Skeletal muscle tissue (tissue), 4 donors: ENCODE data around the gene SPATS2. TPM values are rescaled to one million over a fixed set of nuclear protein-coding genes. Genes with fewer than 3 reads are reported as not detected.

Experiments used
- H3K27ac ChIP-seq: one replicate; pipeline ENCODE4 v1.7.0; 2013; ENCODE audit warnings: mild to moderate bottlenecking, low read depth, low read length, inconsistent platforms
- H3K27me3 ChIP-seq, 3 donors: one replicate each; pipeline ENCODE4 v1.7.0; 2013; ENCODE audit warnings: low read length in 3 of 3; ENCODE audit not compliant: control insufficient read depth in 3 of 3, insufficient read depth in 3 of 3
- H3K36me3 ChIP-seq, 3 donors: one replicate each; pipeline ENCODE4 v1.7.0; 2013; ENCODE audit warnings: low read length in 3 of 3; ENCODE audit not compliant: control insufficient read depth in 3 of 3, insufficient read depth in 3 of 3
- H3K4me1 ChIP-seq, 3 donors: one replicate each; pipeline ENCODE4 v1.7.0; 2013; ENCODE audit warnings: low read length in 3 of 3, mild to moderate bottlenecking in 3 of 3; ENCODE audit not compliant: control insufficient read depth in 3 of 3, insufficient read depth in 3 of 3
- H3K4me3 ChIP-seq, 3 donors: one replicate each; pipeline ENCODE4 v1.7.0; 2013; ENCODE audit warnings: low read length in 3 of 3
- H3K9ac ChIP-seq, 3 donors: one replicate each; pipeline ENCODE4 v1.7.0; 2013; ENCODE audit warnings: low read length in 3 of 3, mild to moderate bottlenecking in 3 of 3, moderate library complexity in 2 of 3, low read depth in 1 of 3
- H3K9me3 ChIP-seq, 3 donors: one replicate each; pipeline ENCODE4 v1.7.0; 2013; ENCODE audit warnings: low read length in 3 of 3; ENCODE audit not compliant: control insufficient read depth in 3 of 3
- total RNA-seq: library from RNA; depleted of rRNA; stranded (reverse); fragments of >200 nt; gene quantifications from one replicate; pipeline ENCODE4 v1.2.3, GENCODE V29; 2014
- donor health status: Osteomylitis.

SPATS2 gene
- total RNA-seq, 1 donor from 2014 or later, result 19.8 TPM

DNA sequence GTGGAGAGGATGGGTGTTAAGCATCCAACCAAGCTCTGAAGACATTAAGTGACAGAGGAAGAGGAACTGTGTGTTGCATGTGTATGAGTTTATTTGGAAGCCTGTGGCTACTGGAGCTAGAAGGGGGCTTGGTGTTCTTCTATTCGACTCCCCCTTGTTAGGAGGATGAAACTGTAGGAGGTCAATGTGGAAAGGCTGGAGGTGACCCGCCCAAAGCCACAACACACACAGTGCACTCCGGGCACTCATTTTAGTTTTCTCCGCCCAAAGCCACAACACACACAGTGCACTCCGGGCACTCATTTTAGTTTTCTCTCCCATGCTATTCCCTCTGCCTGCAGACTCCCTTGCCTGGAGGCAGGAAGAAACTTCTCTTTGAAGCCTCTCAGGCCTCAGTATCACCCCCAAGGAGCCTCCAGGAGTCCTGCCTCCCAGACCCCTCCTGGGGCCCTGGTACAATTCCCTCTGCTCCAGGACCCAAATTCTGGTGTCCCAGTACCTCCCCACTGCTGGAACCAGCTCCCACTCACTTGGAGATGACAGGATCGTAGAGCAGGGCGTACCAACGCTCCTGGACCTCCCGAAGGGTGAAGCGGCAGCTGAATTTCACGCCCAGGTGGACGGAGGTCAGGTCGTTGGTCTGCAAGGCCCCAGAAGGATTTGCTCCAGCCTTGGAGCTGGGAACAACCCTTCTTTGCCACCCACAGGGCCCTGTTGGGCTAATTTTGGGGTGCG lies 196.9 kb downstream of the SPATS2 start:
- H3K4me3 ChIP-seq, result peak overlapping the region; percentile 60 to 71 (median 68)
- peaks cover 45 to 58% (median 48%) of the 10 kb centered on the region in 3 donors for H3K4me1 ChIP-seq

DNA sequence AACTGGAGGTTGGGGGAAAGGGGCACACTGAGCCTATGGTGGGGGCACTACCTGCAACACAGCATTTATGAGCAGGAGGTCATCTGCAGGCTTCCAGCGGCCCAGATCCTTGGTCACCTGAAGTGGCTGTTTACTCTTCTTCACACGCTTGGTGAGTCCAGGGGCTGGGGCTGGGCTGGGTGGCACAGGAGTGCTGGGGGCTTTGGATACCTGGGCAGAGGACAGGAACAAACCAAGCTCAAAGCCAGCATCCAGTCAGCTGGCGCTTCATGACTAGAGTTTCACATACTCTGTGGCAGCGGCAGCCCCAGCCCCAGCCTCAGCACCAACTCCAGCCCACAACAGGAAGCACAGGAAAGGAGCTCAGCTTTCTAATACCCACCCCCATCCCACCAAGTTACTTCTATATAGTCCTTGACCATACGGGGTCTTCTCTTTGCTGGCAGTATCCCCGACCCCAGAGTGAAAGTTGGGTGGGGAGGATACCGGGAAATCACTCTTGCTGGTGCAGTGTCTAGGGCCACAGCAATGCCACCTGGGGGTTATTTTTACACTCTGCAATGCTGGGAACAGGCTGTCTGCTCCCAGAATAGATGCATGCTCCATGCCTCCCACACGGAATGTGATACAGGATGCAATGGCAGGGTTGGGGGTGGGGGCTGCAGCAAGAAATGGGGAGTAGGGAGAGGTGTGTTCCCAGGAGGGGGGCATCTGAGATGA lies 197.6 kb downstream of the SPATS2 start:
- Histone ChIP-seq H3K27me3 (no peaks in the 10 kb centered on the region), H3K9ac (peak overlapping the region; percentile 36 to 77 (median 69)), H3K9me3 (no peaks in the 10 kb centered on the region), H3K4me3 (peak overlapping the region; percentile 60 to 71 (median 68)), H3K4me1 (peaks cover 45 to 59% (median 48%) of the 10 kb centered on the region in 3 donors), H3K27ac (peak overlapping the region; percentile 94), H3K36me3 (peaks cover 45 to 52% (median 49%) of the 10 kb centered on the region in 3 donors)

More for the DNA sequence above, 196.9 kb downstream of the SPATS2 start:
- Histone ChIP-seq H3K27me3 (no peaks in the 10 kb centered on the region), H3K36me3 (peaks cover 52 to 59% (median 56%) of the 10 kb centered on the region in 3 donors), H3K9me3 (no peaks in the 10 kb centered on the region), H3K9ac (peak overlapping the region; percentile 36 to 77 (median 69)), H3K27ac (peak overlapping the region; percentile 94)

DNA sequence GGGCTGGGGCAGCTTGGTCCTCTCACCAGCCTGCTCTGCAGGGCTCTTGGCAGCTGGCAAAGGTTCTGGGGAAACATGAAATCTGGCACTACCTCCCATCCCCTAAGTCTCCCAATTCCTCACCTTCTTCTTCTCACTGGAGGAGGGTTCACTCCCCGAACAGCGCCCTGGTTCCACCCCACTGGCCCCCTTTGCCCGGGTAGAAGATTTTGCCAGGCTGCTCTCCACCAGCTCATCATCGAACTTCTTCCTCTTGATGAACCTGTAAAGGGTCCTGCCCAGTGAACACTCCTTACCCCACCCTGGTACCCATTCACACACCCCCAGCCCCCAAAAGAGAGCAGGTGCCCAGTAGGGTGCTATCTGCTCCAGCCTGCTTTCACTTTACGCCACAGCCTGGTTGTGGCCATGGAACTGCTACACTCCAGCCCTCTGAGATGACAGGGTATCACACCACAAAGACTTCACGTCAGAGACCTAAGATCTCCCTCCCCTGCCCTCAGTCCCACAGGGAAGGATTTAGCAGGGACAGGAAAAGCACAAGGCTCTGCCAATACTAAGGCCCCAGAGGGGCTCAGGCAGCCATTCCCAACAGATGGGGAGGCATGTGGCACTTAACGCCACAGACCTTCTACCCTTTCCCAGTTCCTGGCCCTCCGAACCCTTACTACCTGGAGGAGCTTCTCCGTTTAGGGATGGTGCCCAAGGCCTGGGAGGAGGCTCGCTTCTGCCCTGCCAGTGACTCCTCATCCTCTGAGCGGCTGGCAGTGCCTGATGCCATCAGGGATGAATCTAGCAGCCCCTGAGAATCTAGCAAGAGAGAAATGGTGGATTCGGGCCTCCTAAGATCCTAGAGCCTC lies 198.4 kb downstream of the SPATS2 start:
- H3K4me1 ChIP-seq, result peaks cover 48 to 65% (median 50%) of the 10 kb centered on the region in 3 donors
- peak overlapping the region in 2 of 3 donors; percentile 63 to 77 for H3K9ac ChIP-seq
- peak overlapping the region; percentile 60 to 71 (median 68) for H3K4me3 ChIP-seq
- no peaks in the 10 kb centered on the region for H3K27me3 ChIP-seq
- no peaks in the 10 kb centered on the region for H3K9me3 ChIP-seq
- H3K36me3 ChIP-seq, result peaks cover 37 to 44% (median 42%) of the 10 kb centered on the region in 3 donors
- peak overlapping the region; percentile 94 for H3K27ac ChIP-seq

GRCh38 chr12:49566361-49566760 lies 199.1 kb downstream of the SPATS2 start:
- Histone ChIP-seq H3K36me3 (peaks cover 30 to 37% (median 36%) of the 10 kb centered on the region in 3 donors), H3K9me3 (no peaks in the 10 kb centered on the region), H3K27ac (peak overlapping the region; percentile 94), H3K27me3 (no peaks in the 10 kb centered on the region), H3K4me1 (peaks cover 48 to 72% (median 52%) of the 10 kb centered on the region in 3 donors), H3K9ac (peak overlapping the region; percentile 95 to 99 (median 97)), H3K4me3 (peak overlapping the region; percentile 78 to 100 (median 97))

DNA sequence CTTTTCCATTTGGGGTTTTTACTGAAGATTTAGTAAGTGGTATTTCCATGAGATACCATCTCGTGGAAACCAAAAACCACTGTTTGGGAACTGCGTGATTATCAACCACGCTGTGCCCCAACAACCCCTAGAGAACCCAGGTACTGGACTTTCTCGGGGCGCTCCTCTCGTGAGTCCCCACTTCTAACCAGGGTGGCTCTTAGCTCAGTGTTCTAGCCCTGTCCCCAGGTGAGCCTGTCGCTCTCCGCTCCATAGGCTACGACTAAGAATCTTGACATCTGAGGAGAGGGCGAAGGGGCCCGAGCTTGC lies 200.0 kb downstream of the SPATS2 start:
- Histone ChIP-seq H3K4me3 (peak overlapping the region; percentile 78 to 100 (median 97)), H3K9ac (peak overlapping the region; percentile 95 to 99 (median 97)), H3K9me3 (no peaks in the 10 kb centered on the region), H3K27ac (peak overlapping the region; percentile 94), H3K27me3 (no peaks in the 10 kb centered on the region), H3K4me1 (peaks cover 48 to 72% (median 52%) of the 10 kb centered on the region in 3 donors), H3K36me3 (peaks cover 25 to 31% (median 29%) of the 10 kb centered on the region in 3 donors)

DNA sequence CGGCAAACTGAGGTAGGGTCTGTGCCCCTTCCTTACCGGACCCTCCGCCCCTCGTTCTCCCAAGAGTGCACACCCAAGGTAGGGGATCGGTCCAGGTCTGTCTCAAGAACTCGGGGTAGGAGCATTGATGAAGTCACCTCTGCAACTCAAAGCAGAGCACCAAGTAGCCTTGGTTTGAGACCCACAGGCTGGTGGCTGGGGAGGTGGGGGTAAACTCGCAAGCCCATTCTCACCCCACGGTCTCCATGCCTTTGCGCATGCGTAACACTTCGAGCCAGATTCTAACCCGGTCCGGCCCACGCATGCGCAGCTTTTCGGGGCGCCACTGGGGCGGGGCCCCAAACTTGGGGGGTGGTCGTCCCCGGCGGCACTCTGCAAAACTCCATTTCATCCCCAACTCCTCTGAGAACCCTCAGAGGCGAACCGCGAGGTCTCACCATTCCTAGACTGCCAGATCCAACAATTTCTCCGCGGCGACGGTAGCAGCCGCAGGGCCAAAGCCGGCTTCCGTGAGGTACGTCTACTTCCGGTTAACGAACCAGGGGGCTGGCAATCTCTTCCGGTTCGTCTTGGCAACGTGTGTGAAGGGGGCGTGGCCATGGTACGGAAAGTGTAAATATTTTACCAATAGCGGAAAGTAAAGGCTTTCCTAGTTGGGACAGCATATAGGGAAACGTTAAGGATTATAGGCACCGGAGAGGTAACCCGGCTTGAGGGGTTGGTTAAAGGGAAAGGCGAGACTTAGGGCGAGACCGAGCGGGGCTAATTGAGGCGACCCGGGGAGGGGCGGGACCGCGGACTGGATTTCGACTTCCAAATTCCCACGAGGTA lies 200.6 kb downstream of the SPATS2 start, which contains the start of gene MCRS1:
Gene MCRS1 (minus strand): TSS at position 532 of the 831 bp plus-strand sequence. CDS start 1,411 bp downstream, outside the sequence.
- Histone ChIP-seq H3K36me3 (peaks cover 21 to 26% (median 23%) of the 10 kb centered on the region in 3 donors), H3K9me3 (no peaks in the 10 kb centered on the region), H3K4me3 (peak within 1 kb of the TSS; percentile 78 to 100 (median 97)), H3K9ac (peak within 1 kb of the TSS; percentile 95 to 99 (median 97)), H3K27me3 (no peaks in the 10 kb centered on the region), H3K4me1 (peaks cover 48 to 72% (median 52%) of the 10 kb centered on the region in 3 donors), H3K27ac (peak within 1 kb of the TSS; percentile 94)

- Histone ChIP-seq H3K9me3 (no peaks in the 10 kb centered on the region), H3K4me1 (peaks cover 47 to 66% (median 48%) of the 10 kb centered on the region in 3 donors), H3K27ac (peak overlapping the region; percentile 94), H3K36me3 (peaks cover 13 to 21% (median 19%) of the 10 kb centered on the region in 3 donors), H3K27me3 (no peaks in the 10 kb centered on the region), H3K4me3 (peak overlapping the region; percentile 78 to 100 (median 97)), H3K9ac (peak overlapping the region; percentile 95 to 99 (median 97))
Measured at GRCh38 chr12:49568442-49569162, 201.3 kb downstream of the SPATS2 start.
